Endothelial cell of umbilical vein (primary cell): ENCODE measurements around the gene TTC24.

ENCODE experiments used
- CTCF ChIP-seq, 2 donors: IDR thresholded peaks; 1 replicate in 1 of 2; 2 replicates in 1 of 2; pipeline ENCODE4 v1.5.1; 2011; ENCODE audit warnings: low read length in 2 of 2, mild to moderate bottlenecking in 2 of 2, moderate library complexity in 2 of 2, control low read depth in 1 of 2, inconsistent platforms in 1 of 2, low read depth in 1 of 2; ENCODE audit not compliant: insufficient read depth in 1 of 2; ENCODE audit errors: extremely low read depth in 1 of 2
- EZH2 ChIP-seq: IDR thresholded peaks from 2 replicates; pipeline ENCODE4 v1.6.1; 2012; ENCODE audit warnings: borderline replicate concordance, low read depth, mild to moderate bottlenecking, moderate library complexity, low read length, inconsistent platforms; ENCODE audit not compliant: severe bottlenecking
- FOS ChIP-seq: IDR thresholded peaks from 2 replicates; pipeline ENCODE4 v1.6.1; 2011; ENCODE audit warnings: mild to moderate bottlenecking, low read length, moderate library complexity, borderline replicate concordance; ENCODE audit not compliant: insufficient read depth
- GATA2 ChIP-seq: IDR thresholded peaks from 2 replicates; pipeline ENCODE4 v1.7.0; 2011; ENCODE audit warnings: low read depth, mild to moderate bottlenecking, moderate library complexity, mixed read lengths, low read length; ENCODE audit not compliant: insufficient read length, insufficient read depth
- JUN ChIP-seq: IDR thresholded peaks from 2 replicates; pipeline ENCODE4 v1.6.1; 2011; ENCODE audit warnings: borderline replicate concordance, low read depth; ENCODE audit not compliant: insufficient read length, insufficient read depth
- MAX ChIP-seq: IDR thresholded peaks from 2 replicates; pipeline ENCODE4 v1.6.1; 2011; ENCODE audit not compliant: insufficient read depth, insufficient read length
- MYC ChIP-seq: IDR thresholded peaks from one replicate; pipeline ENCODE4 v1.6.1; 2011; ENCODE audit warnings: mild to moderate bottlenecking, low read depth, low read length
- POLR2A ChIP-seq: IDR thresholded peaks from 2 replicates; pipeline ENCODE4 v1.6.1; 2012; ENCODE audit warnings: low read depth, mild to moderate bottlenecking, control low read depth, low read length
- POLR2AphosphoS5 ChIP-seq: IDR thresholded peaks from 2 replicates; pipeline ENCODE4 v1.6.1; 2012; ENCODE audit warnings: low read depth, mild to moderate bottlenecking, control low read depth, low read length, moderate library complexity; ENCODE audit not compliant: insufficient read depth

GRCh38 chr1:156618853-156619581 is 39.5 kb downstream of the TTC24 start, which contains the start of gene HAPLN2:
- TF ChIP-seq CTCF (IDR thresholded peaks at IDR 0.05; ENCODE audit: extremely low read depth in 1 of 2, insufficient read depth in 1 of 2, low read depth in 1 of 2, low read length in 2 of 2), result peak; percentile 23 to 56
- no peak for TF ChIP-seq MYC
- no peak for TF ChIP-seq POLR2A
- TF ChIP-seq EZH2, result no peak
- no peak for TF ChIP-seq JUN
- TF ChIP-seq POLR2AphosphoS5, result no peak
- TF ChIP-seq FOS, result no peak
- TF ChIP-seq MAX, result no peak
- TF ChIP-seq GATA2, result no peak
